Lower leg skin (tissue), 3 donors: ENCODE measurements around the gene LDB3.

Source experiments
- CTCF ChIP-seq, 3 donors: fragments of 450-650 bp; IDR thresholded peaks; one replicate each; pipeline ENCODE4 v1.5.1; 2016; ENCODE audit warnings: antibody characterized with exemption in 3 of 3, mild to moderate bottlenecking in 3 of 3, moderate library complexity in 2 of 3
- POLR2A ChIP-seq, 2 donors: fragments of 450-650 bp; IDR thresholded peaks; one replicate each; pipeline ENCODE4 v1.6.1; 2016 to 2017; ENCODE audit warnings: antibody characterized with exemption in 2 of 2, mild to moderate bottlenecking in 1 of 2, moderate library complexity in 1 of 2

GRCh38 chr10:86689146-86689545 is 20.8 kb downstream of the LDB3 start:
- TF ChIP-seq CTCF (IDR thresholded peaks at IDR 0.05) (no peak), POLR2A (IDR thresholded peaks at IDR 0.05) (no peak)
